Progenitor cell of endocrine pancreas (in vitro differentiated cells): Measurements from ENCODE around the gene TIMM8B. TPM values are rescaled to one million over a fixed set of nuclear protein-coding genes. Genes with fewer than 3 reads are reported as not detected.
"Not testable (repeated sequence)": the region's sequence is repeated elsewhere in the genome, so short reads cannot be mapped to it uniquely, and the experiment has no call there.

Experiments used
- DNase-seq: peaks from one replicate; pipeline ENCODE4 v3.0.0; 2021; ENCODE audit warnings: low spot score; ENCODE audit not compliant: unreplicated experiment
- H3K27ac Mint-ChIP-seq: 2 replicates; pipeline ENCODE4 v1.8.0; 2021; ENCODE audit warnings: mild to moderate bottlenecking, moderate library complexity, mixed read lengths
- H3K27me3 Mint-ChIP-seq: 2 replicates; pipeline ENCODE4 v1.8.0; 2021; ENCODE audit warnings: mixed read lengths
- H3K36me3 Mint-ChIP-seq: 2 replicates; pipeline ENCODE4 v1.8.0; 2022; ENCODE audit warnings: mixed read lengths; ENCODE audit not compliant: insufficient read depth
- H3K4me1 Mint-ChIP-seq: 2 replicates; pipeline ENCODE4 v1.8.0; 2021; ENCODE audit warnings: low read depth, mixed read lengths
- H3K4me3 Mint-ChIP-seq: 2 replicates; pipeline ENCODE4 v1.8.0; 2021; ENCODE audit warnings: low read depth, mild to moderate bottlenecking, moderate library complexity, mixed read lengths
- H3K9me3 Mint-ChIP-seq: 2 replicates; pipeline ENCODE4 v1.8.0; 2021; ENCODE audit warnings: low read depth, mixed read lengths
- total RNA-seq: library from RNA; stranded (reverse); gene quantifications from 2 replicates; pipeline ENCODE4 v1.2.1, GENCODE V29; 2021
- TF ChIP-seq, protein P1 (sequence below): fragments of 200-600 bp; sonication (generic); IDR thresholded peaks from one replicate; pipeline ENCODE4 v1.5.0; 2021; ENCODE audit warnings: antibody characterized with exemption, mild to moderate bottlenecking; ENCODE audit not compliant: unreplicated experiment

TIMM8B gene
- total RNA-seq, 1 donor from 2014 or later: 71.2 TPM

DNA sequence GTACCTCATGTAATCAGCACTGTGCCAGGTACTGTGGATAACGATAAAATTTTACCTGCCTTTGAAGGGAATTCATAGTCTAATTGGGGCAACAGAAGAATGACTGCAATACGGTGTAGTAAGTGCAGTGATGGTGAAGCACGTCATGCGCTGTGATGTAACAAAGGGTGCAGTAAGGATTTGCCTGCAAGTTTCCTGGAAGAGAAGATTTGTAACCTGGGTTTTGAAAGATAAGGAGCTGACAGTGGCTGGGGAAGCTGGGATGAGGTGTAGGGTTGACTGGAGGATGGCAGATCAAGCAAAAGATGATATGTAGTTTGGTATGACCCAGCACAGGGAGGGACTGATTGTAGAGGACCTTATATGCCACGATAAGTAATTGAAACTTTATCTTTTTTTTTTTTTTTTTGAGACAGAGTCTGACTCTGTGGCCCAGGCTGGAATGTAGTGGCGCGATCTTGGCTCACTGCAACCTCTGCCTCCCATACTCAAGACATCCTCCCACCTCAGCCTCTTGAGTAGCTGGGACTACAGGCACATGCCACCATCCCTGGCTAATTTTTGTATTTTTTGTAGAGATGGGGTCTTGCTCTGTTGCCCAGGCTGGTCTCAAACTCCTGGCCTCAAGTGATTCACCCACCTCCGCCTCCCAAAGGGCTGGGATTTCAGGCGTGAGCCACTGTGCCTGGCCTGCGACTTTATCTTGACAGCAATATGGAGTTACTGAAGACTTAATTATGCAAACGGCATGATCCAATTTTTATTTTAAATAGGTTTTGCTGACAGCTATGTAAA lies 11.4 kb upstream of the TIMM8B start:
- Mint-ChIP-seq H3K27me3 (no peaks in the 10 kb centered on the region), H3K27ac (no peak overlapping the region), H3K36me3 (peaks cover 2% of the 10 kb centered on the region), H3K4me1 (no peaks in the 10 kb centered on the region), H3K4me3 (no peak overlapping the region), H3K9me3 (no peaks in the 10 kb centered on the region)
- DNase-seq: no peak
- TF ChIP-seq, protein P1, sequence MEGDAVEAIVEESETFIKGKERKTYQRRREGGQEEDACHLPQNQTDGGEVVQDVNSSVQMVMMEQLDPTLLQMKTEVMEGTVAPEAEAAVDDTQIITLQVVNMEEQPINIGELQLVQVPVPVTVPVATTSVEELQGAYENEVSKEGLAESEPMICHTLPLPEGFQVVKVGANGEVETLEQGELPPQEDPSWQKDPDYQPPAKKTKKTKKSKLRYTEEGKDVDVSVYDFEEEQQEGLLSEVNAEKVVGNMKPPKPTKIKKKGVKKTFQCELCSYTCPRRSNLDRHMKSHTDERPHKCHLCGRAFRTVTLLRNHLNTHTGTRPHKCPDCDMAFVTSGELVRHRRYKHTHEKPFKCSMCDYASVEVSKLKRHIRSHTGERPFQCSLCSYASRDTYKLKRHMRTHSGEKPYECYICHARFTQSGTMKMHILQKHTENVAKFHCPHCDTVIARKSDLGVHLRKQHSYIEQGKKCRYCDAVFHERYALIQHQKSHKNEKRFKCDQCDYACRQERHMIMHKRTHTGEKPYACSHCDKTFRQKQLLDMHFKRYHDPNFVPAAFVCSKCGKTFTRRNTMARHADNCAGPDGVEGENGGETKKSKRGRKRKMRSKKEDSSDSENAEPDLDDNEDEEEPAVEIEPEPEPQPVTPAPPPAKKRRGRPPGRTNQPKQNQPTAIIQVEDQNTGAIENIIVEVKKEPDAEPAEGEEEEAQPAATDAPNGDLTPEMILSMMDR: no peak

DNA sequence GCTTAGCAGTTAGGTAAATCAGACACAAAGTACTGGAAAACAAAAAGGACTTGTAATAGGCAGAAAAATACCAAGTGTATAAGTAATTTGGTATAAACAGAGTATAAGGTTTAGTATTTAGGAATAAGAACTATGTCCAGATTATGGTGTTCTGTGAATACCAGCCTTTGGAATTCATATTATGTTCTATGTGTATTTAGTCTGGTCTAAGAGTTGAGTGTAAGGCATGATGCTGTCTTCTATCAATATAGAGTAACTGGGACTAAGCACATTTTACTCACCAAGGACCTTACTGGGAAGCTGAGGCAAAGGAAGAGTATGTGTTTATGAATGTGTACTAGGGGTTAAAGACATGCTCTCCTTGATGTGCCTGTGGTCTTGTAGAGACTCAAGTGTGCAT lies 9.6 kb upstream of the TIMM8B start:
- Mint-ChIP-seq H3K4me3 (no peak overlapping the region), H3K4me1 (no peaks in the 10 kb centered on the region), H3K27ac (no peak overlapping the region), H3K36me3 (peaks cover 11% of the 10 kb centered on the region), H3K27me3 (no peaks in the 10 kb centered on the region), H3K9me3 (no peaks in the 10 kb centered on the region)
- no peak for DNase-seq
- TF ChIP-seq, protein P1: no peak

DNA sequence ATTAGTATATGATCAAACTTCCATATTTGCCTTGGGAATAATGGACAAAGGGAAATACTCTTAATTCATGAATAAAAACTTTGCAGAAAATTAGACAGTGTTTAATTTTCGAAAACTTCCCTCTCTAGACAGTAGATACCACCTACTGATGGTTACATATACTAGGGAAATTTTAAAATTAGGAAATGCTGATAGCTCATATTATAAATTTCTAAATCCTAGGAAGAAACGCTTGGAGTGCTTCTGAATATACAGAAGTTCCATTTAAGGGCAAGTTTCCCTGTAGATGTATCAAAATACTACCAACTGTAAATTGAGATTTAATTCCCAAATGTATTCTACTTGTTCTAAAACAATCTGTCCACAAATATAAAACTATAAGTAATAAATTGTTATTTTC lies 8.7 kb upstream of the TIMM8B start:
- H3K4me3 Mint-ChIP-seq, H3K4me1 Mint-ChIP-seq, H3K27ac Mint-ChIP-seq, DNase-seq, H3K27me3 Mint-ChIP-seq, H3K9me3 Mint-ChIP-seq: not testable (repeated sequence)
- H3K36me3 Mint-ChIP-seq: peaks cover 16% of the 10 kb centered on the region

DNA sequence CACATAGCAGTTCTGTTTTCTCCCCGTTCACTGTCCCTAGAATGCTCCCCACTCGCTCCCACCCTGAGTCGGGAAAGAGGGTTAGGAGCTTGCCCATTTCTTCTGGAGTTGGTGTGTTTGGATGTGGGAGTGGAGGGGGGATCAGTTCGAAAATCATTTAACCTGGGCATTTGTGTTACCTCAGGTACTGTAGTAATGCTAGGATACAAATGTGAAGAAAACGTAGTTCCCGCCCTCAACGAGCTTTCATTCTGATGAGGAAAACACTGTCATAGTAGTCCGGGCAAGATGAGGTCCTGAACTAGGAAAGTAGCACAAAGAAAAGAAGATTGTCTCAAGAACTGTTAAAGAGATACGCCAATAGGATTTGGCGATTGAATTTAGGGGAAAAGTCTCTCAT lies 656 bp upstream of the TIMM8B start:
- Mint-ChIP-seq H3K27ac (peak overlapping the region; percentile 98), H3K36me3 (peaks cover 43% of the 10 kb centered on the region), H3K27me3 (no peaks in the 10 kb centered on the region), H3K4me3 (peak overlapping the region; percentile 100), H3K4me1 (peaks cover 31% of the 10 kb centered on the region), H3K9me3 (no peaks in the 10 kb centered on the region)
- TF ChIP-seq, protein P1: no peak
- no peak for DNase-seq

DNA sequence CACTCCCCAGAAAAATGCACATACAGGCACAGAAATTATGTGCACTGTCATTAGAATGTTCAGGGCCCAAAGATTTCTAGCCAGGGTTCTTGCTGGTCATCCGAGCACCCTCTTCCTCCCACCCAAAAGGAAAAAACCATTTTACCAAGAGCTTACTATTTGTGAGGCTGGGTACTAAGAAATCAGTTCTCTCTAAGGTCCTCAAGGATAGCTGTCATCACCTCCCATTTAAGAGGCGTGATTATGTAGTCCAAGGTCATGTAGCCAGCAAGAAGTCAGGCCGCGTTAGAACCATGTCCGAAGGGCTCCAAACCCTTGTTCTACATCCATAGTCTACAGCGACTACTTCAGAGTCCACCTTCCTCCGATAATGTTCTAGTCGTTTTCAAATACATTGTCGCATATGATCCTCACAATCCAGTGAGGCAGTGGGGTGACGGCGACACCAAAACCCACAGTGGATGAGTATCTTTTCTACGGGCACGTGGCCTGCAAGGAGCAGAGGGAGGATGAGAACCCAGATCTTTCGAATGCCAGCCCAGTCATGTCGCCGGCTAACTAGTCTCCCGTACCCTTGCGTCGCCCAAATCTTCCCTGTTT lies 634 bp downstream of the TIMM8B start:
- Mint-ChIP-seq H3K4me1 (peaks cover 31% of the 10 kb centered on the region), H3K27me3 (no peaks in the 10 kb centered on the region), H3K27ac (peak overlapping the region; percentile 98), H3K9me3 (no peaks in the 10 kb centered on the region), H3K36me3 (peaks cover 37% of the 10 kb centered on the region), H3K4me3 (peak overlapping the region; percentile 100)
- DNase-seq: no peak
- TF ChIP-seq, protein P1: no peak

DNA sequence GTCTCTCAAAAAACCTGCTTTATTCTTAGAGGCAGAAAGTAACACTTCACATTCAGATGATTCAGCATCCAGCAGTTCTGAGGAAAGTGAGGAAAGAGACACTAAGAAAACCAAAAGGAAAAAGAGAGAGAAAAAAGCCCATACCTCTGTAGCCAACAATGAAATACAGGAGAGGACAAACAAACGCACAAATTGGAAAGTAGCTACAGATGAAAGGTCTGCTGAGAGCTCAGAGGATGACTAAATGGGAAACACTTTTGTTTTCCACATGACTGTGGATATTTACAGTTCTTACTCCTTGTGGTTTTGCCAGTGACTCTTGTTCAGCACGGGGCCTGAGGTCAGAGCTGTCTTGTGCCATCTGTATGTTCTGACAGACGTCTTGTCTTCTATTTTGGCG lies 3.8 kb downstream of the TIMM8B start:
- Mint-ChIP-seq H3K4me1 (peaks cover 23% of the 10 kb centered on the region), H3K27me3 (no peaks in the 10 kb centered on the region), H3K4me3 (no peak overlapping the region), H3K9me3 (no peaks in the 10 kb centered on the region), H3K27ac (no peak overlapping the region), H3K36me3 (peaks cover 29% of the 10 kb centered on the region)
- DNase-seq: no peak
- TF ChIP-seq, protein P1: no peak
